ENCODE data around the gene STPG4.

STPG4 gene

DNA sequence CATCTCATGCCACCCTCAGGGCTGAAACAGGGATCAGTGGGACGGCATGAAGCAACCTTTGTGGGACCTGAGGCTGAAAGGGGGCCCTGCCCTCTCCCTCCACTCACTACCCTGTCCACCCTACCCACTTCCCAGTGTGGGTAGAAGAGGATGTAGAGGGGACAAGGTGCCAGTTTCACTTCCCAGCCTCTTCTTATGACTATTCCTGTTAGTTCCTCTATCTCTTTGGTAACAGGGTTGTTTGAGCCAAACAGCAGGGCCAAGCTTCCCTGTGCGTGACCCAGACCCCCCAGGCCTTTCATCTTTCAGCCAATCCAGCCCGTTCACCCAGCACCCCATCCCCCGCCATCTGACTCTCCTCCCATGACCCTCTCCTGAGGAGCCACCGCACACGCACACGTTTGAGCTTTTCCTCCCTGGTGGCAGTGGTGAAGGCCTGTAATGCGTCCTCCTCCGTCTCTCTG is 82.3 kb downstream of the STPG4 start:
- H3K36me3 Mint-ChIP-seq (ENCODE audit: low read depth), result peaks cover 99% of the 10 kb centered on the region
- intact Hi-C loops (cut with micrococcal nuclease), result loop anchor here (1.0 to 2.0 kb wide), 2 partner anchors 16 to 224 kb away; no protein-coding TSS in a partner anchor
- H3K27ac Mint-ChIP-seq, result peak overlapping the region; percentile 98
- no peaks in the 10 kb centered on the region for H3K27me3 Mint-ChIP-seq
- H3K9me3 Mint-ChIP-seq, result no peaks in the 10 kb centered on the region
- H3K4me1 Mint-ChIP-seq (ENCODE audit: low read depth), result peaks cover 99% of the 10 kb centered on the region
- peak overlapping the region; percentile 37 for H3K4me3 Mint-ChIP-seq

DNA sequence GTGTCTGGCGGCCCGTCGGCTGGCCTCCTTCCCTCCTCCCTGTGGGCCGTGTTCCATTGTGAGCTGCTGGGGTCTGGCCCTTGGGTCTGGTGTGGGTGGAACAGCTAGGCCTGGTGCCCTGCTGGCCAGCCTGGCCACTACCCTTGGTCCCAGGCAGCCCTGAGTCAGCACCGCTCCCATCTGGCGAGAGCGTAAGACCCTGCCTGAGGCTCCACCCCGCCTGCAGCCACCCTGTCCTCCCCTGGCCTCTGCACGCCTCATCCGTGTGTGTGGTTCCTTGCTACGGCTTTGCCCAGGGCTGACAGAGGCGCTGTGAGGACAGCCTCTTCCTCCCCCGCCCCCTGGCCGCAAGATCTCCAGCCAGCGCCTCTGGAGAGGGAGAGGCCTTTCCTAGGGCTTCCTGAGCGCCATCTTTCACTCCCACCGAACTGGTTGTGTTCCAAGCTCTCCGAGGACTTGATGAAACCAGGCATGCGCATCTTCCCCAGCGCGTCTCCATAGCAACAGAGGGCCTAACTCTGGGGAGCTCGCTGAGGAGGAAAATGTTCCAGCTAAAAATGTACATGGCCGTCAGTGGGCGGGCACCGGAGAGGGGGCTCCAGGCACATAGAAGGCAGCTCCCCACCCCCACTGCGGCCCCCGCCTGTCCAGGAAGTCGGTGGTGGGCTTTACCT is 83.0 kb downstream of the STPG4 start:
- H3K4me1 Mint-ChIP-seq (ENCODE audit: low read depth), result peaks cover 99% of the 10 kb centered on the region
- intact Hi-C loops (cut with micrococcal nuclease), result loop anchor here (1.0 to 2.0 kb wide), 2 partner anchors 15 to 224 kb away; no protein-coding TSS in a partner anchor

DNA sequence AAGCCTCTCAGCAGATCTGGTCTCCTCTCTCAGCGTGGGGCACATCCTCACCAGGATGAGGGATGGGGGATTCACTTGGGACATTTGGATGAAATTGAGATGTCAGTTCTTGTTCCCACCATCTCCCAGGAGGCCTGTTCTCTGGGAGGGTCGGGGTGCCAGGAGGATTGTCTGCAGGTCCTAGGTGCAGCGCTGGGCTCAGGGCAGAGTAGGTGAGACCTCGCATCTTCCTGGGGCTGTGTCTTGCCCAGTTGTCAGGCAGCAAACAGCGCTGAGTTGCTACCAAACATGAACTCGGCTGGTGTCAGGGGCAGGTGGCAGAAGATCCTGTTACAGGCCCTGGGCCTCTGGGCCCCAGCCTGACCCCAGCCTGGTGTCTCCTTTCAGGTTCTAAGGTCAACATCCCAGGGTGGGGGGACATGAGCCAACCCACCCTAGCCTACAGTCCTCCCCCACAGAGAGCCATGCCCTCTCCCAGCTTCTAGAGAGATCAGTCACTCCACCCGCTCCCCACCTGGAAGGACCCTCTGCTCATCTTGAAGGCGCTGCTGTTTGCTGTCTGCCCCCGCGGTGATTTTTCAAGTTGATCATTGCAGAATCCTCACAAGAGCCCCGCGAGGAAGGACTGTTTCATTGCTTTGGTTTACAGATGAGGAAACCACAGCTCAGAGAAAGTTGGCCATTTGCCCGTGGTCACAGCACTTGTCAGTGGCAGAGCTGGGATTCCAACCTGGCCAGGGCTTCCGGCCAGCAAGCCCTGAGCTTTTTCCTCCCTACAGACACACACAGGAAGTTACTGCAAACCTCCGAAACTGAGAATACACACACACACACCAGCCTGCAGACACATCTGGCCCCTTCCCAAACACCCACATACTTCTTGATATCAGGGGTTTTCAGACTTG is 83.9 kb downstream of the STPG4 start:
- H3K36me3 Mint-ChIP-seq (ENCODE audit: low read depth), result peaks cover 99% of the 10 kb centered on the region
- H3K4me3 Mint-ChIP-seq, result peak overlapping the region; percentile 37
- no peaks in the 10 kb centered on the region for H3K9me3 Mint-ChIP-seq
- H3K4me1 Mint-ChIP-seq (ENCODE audit: low read depth), result peaks cover 95% of the 10 kb centered on the region
- H3K27me3 Mint-ChIP-seq, result no peaks in the 10 kb centered on the region
- peak overlapping the region; percentile 98 for H3K27ac Mint-ChIP-seq
- intact Hi-C loops (cut with micrococcal nuclease), result no loop called here

More for the DNA sequence above, 83.0 kb downstream of the STPG4 start:
- no peaks in the 10 kb centered on the region for H3K27me3 Mint-ChIP-seq
- peak overlapping the region; percentile 37 for H3K4me3 Mint-ChIP-seq
- no peaks in the 10 kb centered on the region for H3K9me3 Mint-ChIP-seq
- peaks cover 99% of the 10 kb centered on the region for H3K36me3 Mint-ChIP-seq (ENCODE audit: low read depth)
- H3K27ac Mint-ChIP-seq, result peak overlapping the region; percentile 98

DNA sequence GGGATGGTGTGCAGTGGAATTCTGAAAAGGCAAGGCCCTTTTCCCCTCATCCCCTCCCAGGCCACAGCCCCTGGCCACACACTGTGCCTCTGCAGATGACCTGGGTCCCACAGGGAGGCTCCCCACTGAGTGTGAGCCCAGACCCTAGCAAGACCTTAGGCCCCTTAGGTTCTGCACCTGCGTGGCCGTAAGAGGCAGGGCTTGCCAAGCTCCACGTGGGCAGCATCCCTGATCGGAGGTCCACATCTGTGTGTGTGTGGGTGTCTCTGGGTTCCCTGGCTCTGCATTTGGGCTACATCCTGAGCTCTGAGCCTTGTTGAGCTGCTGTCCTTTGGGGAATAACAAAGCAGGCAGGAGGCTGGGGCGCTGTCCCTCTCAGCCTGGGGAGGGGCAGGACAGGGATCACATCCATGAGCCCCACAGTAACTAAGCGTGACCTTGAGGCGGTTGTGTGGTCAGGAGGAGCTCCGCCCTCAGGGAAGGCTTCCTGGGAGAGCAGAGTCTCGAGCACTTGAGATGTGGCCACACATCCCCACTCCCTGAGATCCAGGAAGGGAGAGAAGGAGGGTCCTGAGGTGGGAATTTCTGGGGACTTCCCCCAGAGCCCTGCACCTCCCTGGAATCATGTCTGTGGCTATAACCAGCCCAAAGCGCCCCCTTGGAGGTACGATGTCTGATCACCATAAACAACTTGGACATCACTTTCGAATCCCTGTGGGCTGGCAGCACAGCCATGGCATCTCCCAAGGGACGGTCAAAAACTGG is 84.8 kb downstream of the STPG4 start:
- peak overlapping the region; percentile 98 for H3K27ac Mint-ChIP-seq
- H3K9me3 Mint-ChIP-seq, result no peaks in the 10 kb centered on the region
- no peak overlapping the region for H3K4me3 Mint-ChIP-seq
- peaks cover 95% of the 10 kb centered on the region for H3K4me1 Mint-ChIP-seq (ENCODE audit: low read depth)
- H3K36me3 Mint-ChIP-seq (ENCODE audit: low read depth), result peaks cover 99% of the 10 kb centered on the region
- H3K27me3 Mint-ChIP-seq, result no peaks in the 10 kb centered on the region
- intact Hi-C loops (cut with micrococcal nuclease), result no loop called here

DNA sequence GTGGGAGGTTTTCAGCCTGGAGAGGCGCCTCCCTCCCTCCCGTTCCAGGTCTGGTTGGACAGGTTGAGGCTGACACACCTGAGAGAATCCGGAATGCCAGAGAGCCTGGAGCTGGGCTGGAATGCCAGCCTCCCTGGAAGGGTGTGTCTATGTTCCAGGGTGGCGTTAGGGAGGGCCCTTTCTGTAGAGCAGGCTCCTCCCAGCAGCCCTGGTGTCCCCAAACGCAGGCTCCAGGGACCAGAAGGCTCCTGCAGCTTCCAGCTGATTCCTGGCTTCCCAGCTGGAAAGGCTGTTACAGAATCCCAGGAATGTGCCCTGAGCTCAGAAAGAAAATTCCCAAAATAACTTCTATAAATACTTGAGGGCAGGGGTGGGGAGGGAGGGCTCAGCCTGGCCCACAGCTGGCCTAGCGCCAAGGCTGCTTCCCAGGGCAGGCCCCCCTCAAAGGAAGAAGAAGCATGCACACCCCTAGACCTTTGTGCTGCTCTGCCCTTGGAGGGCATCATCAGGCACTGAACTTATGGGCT is 85.4 kb downstream of the STPG4 start:
- Mint-ChIP-seq H3K4me1 (ENCODE audit: low read depth) (peaks cover 96% of the 10 kb centered on the region), H3K27me3 (no peaks in the 10 kb centered on the region), H3K9me3 (no peaks in the 10 kb centered on the region), H3K4me3 (peak overlapping the region; percentile 6), H3K36me3 (ENCODE audit: low read depth) (peaks cover 99% of the 10 kb centered on the region), H3K27ac (peak overlapping the region; percentile 98)
- intact Hi-C loops (cut with micrococcal nuclease), result no loop called here

DNA sequence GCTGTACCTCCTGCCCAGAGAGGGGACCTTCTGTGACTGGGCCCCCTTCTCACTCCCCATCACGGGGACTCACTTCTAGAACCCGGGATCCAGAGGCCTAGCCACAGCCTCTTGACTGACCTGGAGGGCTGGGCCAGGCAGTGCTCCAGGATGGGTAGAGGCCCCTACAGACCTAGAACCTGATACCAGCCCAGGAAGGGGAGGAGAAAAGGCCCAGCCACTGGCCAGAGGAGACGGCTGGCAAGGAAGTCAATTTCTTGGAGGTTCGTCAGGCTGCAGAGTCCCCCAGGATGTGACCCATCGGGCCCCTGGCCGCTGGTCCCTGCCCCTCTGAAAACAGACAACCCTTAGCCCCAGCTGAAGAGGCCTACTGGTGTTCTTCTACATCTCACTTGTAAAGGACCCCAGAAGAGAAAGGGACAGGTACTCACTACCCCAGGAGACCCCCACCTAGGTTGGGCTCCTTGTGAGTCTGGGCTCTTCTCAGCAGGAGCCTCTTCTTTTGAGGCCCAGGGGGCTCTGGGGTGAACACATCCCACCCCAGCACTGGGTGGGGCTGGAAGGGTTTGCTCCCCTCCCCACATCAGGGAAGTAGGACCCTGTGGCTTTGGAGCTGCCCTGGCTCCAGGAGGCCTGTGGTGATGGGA is 86.0 kb downstream of the STPG4 start:
- H3K9me3 Mint-ChIP-seq, result no peaks in the 10 kb centered on the region
- H3K4me3 Mint-ChIP-seq, result no peak overlapping the region
- no peaks in the 10 kb centered on the region for H3K27me3 Mint-ChIP-seq
- intact Hi-C loops (cut with micrococcal nuclease), result no loop called here
- H3K27ac Mint-ChIP-seq, result peak overlapping the region; percentile 98
- H3K4me1 Mint-ChIP-seq (ENCODE audit: low read depth), result peaks cover 96% of the 10 kb centered on the region
- H3K36me3 Mint-ChIP-seq (ENCODE audit: low read depth), result peaks cover 99% of the 10 kb centered on the region

DNA sequence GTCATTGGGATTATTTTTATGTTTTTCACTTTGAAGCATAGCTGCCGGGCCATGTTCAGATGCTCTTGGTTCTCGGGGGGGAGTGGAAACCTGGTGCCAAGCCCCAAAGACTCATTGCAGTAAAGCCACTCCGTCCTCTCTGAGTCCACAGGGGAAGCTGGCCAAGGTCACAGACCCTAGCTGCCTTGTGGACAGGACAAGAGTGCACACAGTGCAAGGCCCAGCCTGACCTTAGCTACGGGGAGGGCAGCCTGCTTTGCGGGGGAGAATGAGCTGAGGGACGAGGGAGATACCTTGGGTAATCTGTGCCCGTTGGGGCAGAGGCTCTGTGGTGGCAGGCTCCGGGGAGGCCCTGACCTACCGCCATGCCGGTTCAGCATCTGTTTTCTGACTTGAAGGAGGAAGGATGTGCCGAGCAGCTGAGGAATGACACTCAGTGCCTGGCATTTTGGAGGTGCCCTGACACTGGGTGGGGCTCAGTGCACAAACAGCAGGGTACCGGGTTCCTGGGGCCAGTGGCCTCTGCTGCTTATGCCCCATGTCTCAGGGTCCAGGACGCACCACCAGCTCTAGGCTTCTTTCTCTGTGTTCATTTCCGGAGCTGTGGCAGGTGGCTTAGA is 87.2 kb downstream of the STPG4 start:
- H3K27ac Mint-ChIP-seq, result peak overlapping the region; percentile 98
- H3K36me3 Mint-ChIP-seq (ENCODE audit: low read depth), result peaks cover 99% of the 10 kb centered on the region
- peaks cover 96% of the 10 kb centered on the region for H3K4me1 Mint-ChIP-seq (ENCODE audit: low read depth)
- intact Hi-C loops (cut with micrococcal nuclease), result no loop called here
- no peak overlapping the region for H3K4me3 Mint-ChIP-seq
- no peaks in the 10 kb centered on the region for H3K9me3 Mint-ChIP-seq
- no peaks in the 10 kb centered on the region for H3K27me3 Mint-ChIP-seq

DNA sequence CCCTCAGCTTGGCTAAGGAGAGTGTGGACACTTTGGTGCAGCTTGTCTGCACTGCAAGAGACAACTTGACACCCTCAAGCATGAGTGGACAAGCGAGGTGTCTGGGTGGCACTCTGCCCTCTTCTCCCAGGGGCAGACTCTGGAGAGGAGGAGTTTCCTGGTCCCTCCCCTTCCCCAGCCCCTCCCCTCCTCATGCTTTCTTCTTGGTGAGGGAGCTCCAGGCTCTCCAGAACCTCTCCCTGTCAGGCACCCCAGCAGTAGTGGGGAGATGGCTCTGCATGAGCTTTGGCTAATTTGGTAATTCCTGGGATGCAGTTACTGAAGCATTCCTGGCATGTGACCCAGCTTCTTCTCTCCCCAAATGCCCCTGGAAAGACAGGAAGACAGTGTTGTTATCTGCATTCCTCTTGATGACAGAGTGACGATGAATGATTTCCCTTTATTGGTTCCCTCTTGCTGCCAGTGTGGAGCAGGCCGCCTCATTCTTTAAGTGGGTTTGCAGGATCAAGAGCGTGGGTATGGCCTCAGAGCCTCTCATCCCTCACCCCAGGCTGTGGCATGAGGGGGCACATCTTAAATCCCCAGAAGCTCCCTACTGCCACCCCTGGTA is 89.2 kb downstream of the STPG4 start:
- Mint-ChIP-seq H3K9me3 (no peaks in the 10 kb centered on the region), H3K4me3 (no peak overlapping the region), H3K27ac (peak overlapping the region; percentile 78), H3K36me3 (ENCODE audit: low read depth) (peaks cover 100% of the 10 kb centered on the region), H3K4me1 (ENCODE audit: low read depth) (peaks cover 96% of the 10 kb centered on the region), H3K27me3 (no peaks in the 10 kb centered on the region)
- intact Hi-C loops (cut with micrococcal nuclease), result no loop called here

DNA sequence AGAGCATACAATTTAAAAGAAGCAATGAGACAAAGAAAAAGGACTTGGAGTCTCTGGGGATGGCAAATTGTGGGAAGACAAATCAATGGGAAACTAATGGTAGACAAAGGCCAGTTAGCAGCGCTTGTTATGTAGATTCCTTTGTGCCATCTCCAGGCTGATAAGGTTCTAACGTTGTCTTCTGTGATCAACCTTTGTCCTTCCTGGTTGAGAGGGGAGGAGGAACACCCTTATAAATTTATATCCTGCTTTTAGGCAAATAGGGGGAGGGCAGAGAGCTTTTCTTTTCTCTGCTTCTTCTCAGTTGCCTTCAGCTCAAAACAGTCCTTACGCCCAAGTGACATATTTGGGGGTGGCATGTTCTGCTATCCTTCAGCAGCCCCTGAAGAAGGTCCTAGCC is 89.8 kb downstream of the STPG4 start:
- H3K9me3 Mint-ChIP-seq, result no peaks in the 10 kb centered on the region
- intact Hi-C loops (cut with micrococcal nuclease), result no loop called here
- H3K4me3 Mint-ChIP-seq, result no peak overlapping the region
- peak overlapping the region; percentile 78 for H3K27ac Mint-ChIP-seq
- H3K36me3 Mint-ChIP-seq (ENCODE audit: low read depth), result peaks cover 100% of the 10 kb centered on the region
- H3K4me1 Mint-ChIP-seq (ENCODE audit: low read depth), result peaks cover 96% of the 10 kb centered on the region
- H3K27me3 Mint-ChIP-seq, result no peaks in the 10 kb centered on the region

DNA sequence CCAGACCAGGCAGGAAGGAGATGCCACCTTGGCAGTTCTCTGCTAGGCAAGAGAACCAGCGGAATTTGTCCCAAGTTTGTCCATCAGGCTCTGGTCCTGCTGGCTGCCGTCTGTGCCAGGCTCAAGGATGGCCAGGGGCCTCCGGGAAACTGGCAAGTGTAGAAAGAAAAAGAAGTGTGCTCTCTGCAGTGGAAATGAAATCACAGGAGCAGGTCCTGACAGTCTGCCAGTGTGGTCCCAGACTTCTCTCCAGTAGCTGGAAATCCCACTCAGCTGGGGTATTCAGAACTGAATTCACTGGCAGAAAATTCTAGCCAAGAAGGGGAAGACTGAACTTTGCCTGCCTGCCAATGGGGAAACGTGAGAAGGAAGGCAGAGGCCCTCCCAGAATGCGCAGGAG is 91.0 kb downstream of the STPG4 start:
- H3K27me3 Mint-ChIP-seq, result no peaks in the 10 kb centered on the region
- peaks cover 99% of the 10 kb centered on the region for H3K36me3 Mint-ChIP-seq (ENCODE audit: low read depth)
- H3K4me3 Mint-ChIP-seq, result no peak overlapping the region
- no peaks in the 10 kb centered on the region for H3K9me3 Mint-ChIP-seq
- peak overlapping the region; percentile 78 for H3K27ac Mint-ChIP-seq
- intact Hi-C loops (cut with micrococcal nuclease), result no loop called here
- H3K4me1 Mint-ChIP-seq (ENCODE audit: low read depth), result peaks cover 92% of the 10 kb centered on the region

DNA sequence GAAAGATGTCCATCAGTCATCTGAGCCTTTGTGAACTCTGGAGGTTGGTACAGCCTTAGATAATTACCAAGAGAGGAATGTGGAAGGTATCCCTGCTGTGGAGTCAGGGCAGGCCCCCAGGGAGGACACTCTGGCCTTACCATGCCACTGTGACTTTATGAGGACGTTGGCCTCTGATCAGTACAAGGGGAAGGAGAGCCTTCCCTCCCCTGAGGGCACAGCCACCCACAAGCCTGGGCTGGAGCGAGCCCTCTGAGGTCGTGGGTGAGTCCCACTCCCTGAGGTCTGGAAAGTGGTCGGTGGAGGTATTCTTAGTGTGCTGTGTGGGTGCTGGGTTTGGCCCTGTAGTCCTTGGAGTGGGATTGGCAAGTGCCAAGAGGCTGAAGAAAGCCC is 91.6 kb downstream of the STPG4 start:
- Mint-ChIP-seq H3K9me3 (no peaks in the 10 kb centered on the region), H3K36me3 (ENCODE audit: low read depth) (peaks cover 99% of the 10 kb centered on the region), H3K27ac (peak overlapping the region; percentile 78), H3K4me3 (no peak overlapping the region), H3K4me1 (ENCODE audit: low read depth) (peaks cover 92% of the 10 kb centered on the region), H3K27me3 (no peaks in the 10 kb centered on the region)
- intact Hi-C loops (cut with micrococcal nuclease), result no loop called here

DNA sequence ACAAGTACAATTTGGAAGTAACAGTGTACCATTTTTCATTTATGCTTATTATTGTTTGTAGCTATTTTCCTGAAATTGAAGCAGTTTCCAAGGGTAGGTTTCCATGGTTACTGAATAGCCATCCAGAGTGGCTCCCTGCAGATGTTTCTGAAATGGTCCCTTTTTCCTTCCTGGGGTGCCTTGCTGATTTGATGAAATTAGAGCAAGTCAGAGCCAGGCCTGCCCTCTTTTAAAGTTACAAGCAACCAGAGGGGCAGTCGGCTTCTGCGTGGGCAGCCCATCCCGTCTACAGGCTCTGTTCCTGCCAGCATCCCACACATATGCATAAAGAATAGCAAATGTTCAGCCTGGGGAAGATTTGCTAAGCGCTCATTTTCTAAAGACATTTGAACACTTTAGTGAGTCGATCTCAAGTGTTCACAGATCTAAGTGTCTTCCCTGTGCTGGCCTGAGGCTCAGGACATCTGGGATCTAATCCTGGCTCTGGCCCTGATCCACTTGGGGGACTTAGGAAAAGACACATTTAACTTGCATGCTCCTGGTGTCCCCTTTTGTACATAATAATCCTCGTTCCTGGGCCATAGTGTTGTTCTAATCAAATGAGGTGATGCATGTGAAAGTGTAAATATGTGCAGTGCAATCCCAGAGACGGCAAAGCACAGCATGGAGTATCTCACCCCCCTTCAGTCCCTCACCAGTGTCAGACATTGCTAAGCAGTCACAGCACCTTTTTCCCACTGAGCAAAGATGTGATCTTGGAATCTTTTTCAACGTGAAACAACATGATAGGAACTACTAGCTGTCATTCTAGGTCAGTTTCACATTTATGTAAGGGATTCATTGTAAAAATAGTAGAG is 92.2 kb downstream of the STPG4 start:
- H3K27me3 Mint-ChIP-seq, result no peaks in the 10 kb centered on the region
- H3K9me3 Mint-ChIP-seq, result no peaks in the 10 kb centered on the region
- peaks cover 98% of the 10 kb centered on the region for H3K36me3 Mint-ChIP-seq (ENCODE audit: low read depth)
- intact Hi-C loops (cut with micrococcal nuclease), result no loop called here
- H3K27ac Mint-ChIP-seq, result peak overlapping the region; percentile 78
- peaks cover 92% of the 10 kb centered on the region for H3K4me1 Mint-ChIP-seq (ENCODE audit: low read depth)
- no peak overlapping the region for H3K4me3 Mint-ChIP-seq
